Thyroid gland (tissue), 4 donors: ENCODE measurements around the gene CNKSR2.

Experiments used
- CTCF ChIP-seq, 6 experiments: fragments of 200-600 bp in 3 of 6; fragments of 450-650 bp in 3 of 6; sonication (generic) in 3 of 6; IDR thresholded peaks; one replicate each; pipeline ENCODE4 v1.5.1; 2016 to 2019; ENCODE audit warnings: antibody characterized with exemption in 6 of 6, mild to moderate bottlenecking in 2 of 6, inconsistent platforms in 1 of 6, moderate library complexity in 1 of 6
- POLR2A ChIP-seq, 2 donors: fragments of 450-650 bp; IDR thresholded peaks; one replicate each; pipeline ENCODE4 v1.6.1; 2017; ENCODE audit warnings: antibody characterized with exemption in 2 of 2, mild to moderate bottlenecking in 2 of 2, moderate library complexity in 1 of 2

GRCh38 chrX:21408307-21408706 lies 34.1 kb downstream of the CNKSR2 start:
- no peak for TF ChIP-seq POLR2A (IDR thresholded peaks at IDR 0.05)
- TF ChIP-seq CTCF (IDR thresholded peaks at IDR 0.05), result no peak
